HepG2 (cell line): ENCODE measurements around the gene ADAM29. TPM values are rescaled to one million over a fixed set of nuclear protein-coding genes. Genes with fewer than 3 reads are reported as not detected.

Experiments
- ATAC-seq: fragments of 200-7000 bp; cut with Tn5 transposase; 3 replicates; pipeline ENCODE4 v1.9.1; 2020; ENCODE audit warnings: mild to moderate bottlenecking, moderate library complexity
- BruUV-seq: library from RNA; stranded (reverse); fragments of 400-500 nt; replicated peaks from 2 replicates; lab custom pipeline; 2021; lab: Mats Ljungman, UMichigan
- CTCF ChIA-PET: fragments of 300-600 bp; formaldehyde crosslinking; extraction: SDS; loops from one replicate; lab custom pipeline; 2021; ENCODE audit warnings: low total read pairs, inconsistent platforms, low intra/inter-chr PET ratio; lab: Yijun Ruan, JAX
- POLR2A ChIA-PET: fragments of 350-600 bp; sonication (Branson Sonifier 250); formaldehyde crosslinking; loops from one replicate; lab custom pipeline; 2020; ENCODE audit warnings: antibody characterized with exemption, inconsistent platforms; lab: Yijun Ruan, JAX
- DNase-seq: peaks from one replicate; pipeline ENCODE4 v3.0.0-alpha.2; 2015; ENCODE audit warnings: low spot score
- FAIRE-seq: peaks from 3 replicates; lab custom pipeline; 2011; peaks lifted over from hg19 to GRCh38; lab: Jason Lieb, UNC
- H2AFZ ChIP-seq: one replicate; pipeline ENCODE4 v1.6.1; 2011; ENCODE audit warnings: low read length, inconsistent platforms
- H3K27ac ChIP-seq: fragments of 300-600 bp; 3 replicates; pipeline ENCODE4 v1.8.0; 2011; ENCODE audit warnings: mixed run types, mild to moderate bottlenecking, mixed read lengths, low read length, inconsistent platforms; ENCODE audit not compliant: insufficient read depth; ENCODE audit errors: extremely low read length
- H3K27me3 ChIP-seq, 2 experiments: fragments of 200-600 bp in 1 of 2; 2 replicates in 1 of 2; 3 replicates in 1 of 2; pipeline versions ENCODE4 v1.6.0 to v1.8.0; 2011; ENCODE audit warnings: low read length in 2 of 2, mild to moderate bottlenecking in 2 of 2, moderate library complexity in 2 of 2, inconsistent platforms in 1 of 2; ENCODE audit not compliant: insufficient read depth in 2 of 2, control insufficient read depth in 1 of 2
- H3K36me3 ChIP-seq, 2 experiments: fragments of 200-600 bp in 1 of 2; replicated peaks in 1 of 2; 2 replicates in 1 of 2; 3 replicates in 1 of 2; pipeline versions ENCODE4 v1.5.1 to v1.8.0; 2011; ENCODE audit warnings: low read length in 2 of 2, inconsistent platforms in 1 of 2; ENCODE audit not compliant: insufficient read depth in 2 of 2, control insufficient read depth in 1 of 2
- H3K4me1 ChIP-seq: 2 replicates; pipeline ENCODE4 v1.5.1; 2012; ENCODE audit warnings: low read length, inconsistent platforms; ENCODE audit not compliant: insufficient read depth
- H3K4me2 ChIP-seq: 2 replicates; pipeline ENCODE4 v1.6.0; 2011; ENCODE audit warnings: low read depth, low read length, inconsistent platforms
- H3K4me3 ChIP-seq, 3 experiments: fragments of 200-600 bp in 1 of 3; sonication (generic), shearing (Covaris generic) in 1 of 3; replicated peaks in 1 of 3; 2 replicates each; pipeline ENCODE4 v1.5.1; 2011 to 2016; ENCODE audit warnings: low read length in 3 of 3, inconsistent platforms in 2 of 3, low read depth in 2 of 3, mild to moderate bottlenecking in 2 of 3, control low read depth in 1 of 3, mixed read lengths in 1 of 3; ENCODE audit not compliant: insufficient read depth in 1 of 3
- H3K79me2 ChIP-seq: one replicate; pipeline ENCODE4 v1.6.1; 2011; ENCODE audit warnings: low read length, inconsistent platforms; ENCODE audit not compliant: insufficient read depth
- H3K9ac ChIP-seq: 2 replicates; pipeline ENCODE4 v1.6.0; 2011; ENCODE audit warnings: mild to moderate bottlenecking, low read depth, low read length, inconsistent platforms; ENCODE audit not compliant: insufficient read depth
- H3K9me3 ChIP-seq: 2 replicates; pipeline ENCODE4 v1.5.1; 2012; ENCODE audit warnings: mild to moderate bottlenecking, low read length
- H4K20me1 ChIP-seq: 2 replicates; pipeline ENCODE4 v1.6.0; 2011; ENCODE audit warnings: inconsistent platforms, mild to moderate bottlenecking, low read length, moderate library complexity; ENCODE audit not compliant: insufficient read depth
- CREB1 ChIP-seq, 2 experiments: fragments of 450-650 bp in 1 of 2; IDR thresholded peaks; 2 replicates each; pipeline ENCODE4 v1.6.1; 2016 to 2017; ENCODE audit warnings: control low read depth in 1 of 2, mild to moderate bottlenecking in 1 of 2, missing compliant biosample characterization in 1 of 2, missing genetic modification characterization in 1 of 2
- DDIT3 ChIP-seq: sonication (generic); formaldehyde crosslinking; IDR thresholded peaks from 2 replicates; pipeline ENCODE4 v1.4.0; 2020; ENCODE audit warnings: mild to moderate bottlenecking, missing genetic modification reagents
- HDAC6 ChIP-seq: fragments of 200-600 bp; sonication (generic); IDR thresholded peaks from 2 replicates; pipeline ENCODE4 v1.7.0; 2017; ENCODE audit warnings: mild to moderate bottlenecking, antibody characterized with exemption, low read length, low read depth
- KIAA2018 ChIP-seq: sonication (generic); formaldehyde crosslinking; IDR thresholded peaks from 2 replicates; pipeline ENCODE4 v1.5.0; 2020; ENCODE audit warnings: mild to moderate bottlenecking, missing genetic modification reagents, borderline replicate concordance
- POGZ ChIP-seq: sonication (generic); formaldehyde crosslinking; IDR thresholded peaks from 2 replicates; pipeline ENCODE4 v1.4.0; 2020; ENCODE audit warnings: mild to moderate bottlenecking, missing genetic modification reagents
- THYN1 ChIP-seq: sonication (generic); formaldehyde crosslinking; IDR thresholded peaks from 2 replicates; pipeline ENCODE4 v1.8.1; 2023; ENCODE audit warnings: low read depth, mild to moderate bottlenecking, moderate library complexity, missing genetic modification reagents, borderline replicate concordance
- ZNF3 ChIP-seq: IDR thresholded peaks from 2 replicates; pipeline ENCODE4 v1.7.0; 2017; ENCODE audit warnings: inconsistent platforms
- ZNF44 ChIP-seq: sonication (generic); formaldehyde crosslinking; IDR thresholded peaks from 2 replicates; pipeline ENCODE4 v1.5.1; 2020; ENCODE audit warnings: mild to moderate bottlenecking, missing genetic modification reagents
- ZNF577 ChIP-seq: sonication (generic); formaldehyde crosslinking; IDR thresholded peaks from 2 replicates; pipeline ENCODE4 v1.4.0; 2020; ENCODE audit warnings: mild to moderate bottlenecking, low read depth, missing genetic modification reagents, borderline replicate concordance
- ZNF7 ChIP-seq: IDR thresholded peaks from 2 replicates; pipeline ENCODE4 v1.6.1; 2016; ENCODE audit warnings: missing biosample characterization, missing genetic modification reagents
- WGBS: methylation state at CpG from one replicate; pipeline ENCODE4 v1.1.6; 2017; ENCODE audit warnings: low lambda C conversion rate; 5-methylcytosine and 5-hydroxymethylcytosine counted together
- in situ Hi-C: cut with HindIII; loops from 2 replicates; pipeline ENCODE4 v1.10.0; 2017; ENCODE audit warnings: low pct_unique_long_range_greater_than_20kb; ENCODE audit not compliant: extremely low pct_ligation_motif_present
- intact Hi-C: fragments of 100-400 bp; cut with micrococcal nuclease; formaldehyde crosslinking; loops from one replicate; pipeline ENCODE4 v1.10.0; 2022; ENCODE audit not compliant: unreplicated experiment
- polyA plus RNA-seq, 8 experiments: library from polyadenylated mRNA; depleted of rRNA in 3 of 8; stranded (reverse) in 7 of 8; unstranded in 1 of 8; fragments of >200 nt; fragmentation: Illumina TruSeq in 4 of 8; extraction: Trizol in 4 of 8; gene quantifications; 2 replicates each; pipeline versions ENCODE4 v1.2.1 to v1.2.3, GENCODE V29; 2011 to 2016; ENCODE audit warnings: low read depth in 4 of 8, missing spikeins in 1 of 8, mixed read lengths in 1 of 8; ENCODE audit not compliant: insufficient read depth in 1 of 8
- total RNA-seq, 5 experiments: library from RNA; depleted of rRNA; stranded (reverse); fragments of >200 nt; fragmentation: Illumina TruSeq; extraction: Trizol; gene quantifications; 2 replicates each; pipeline ENCODE4 v1.2.3, GENCODE V29; 2016; ENCODE audit warnings: low read depth in 1 of 5

ADAM29 gene
- total and polyA plus RNA-seq, 2 of the 13 experiments (the other 11 are each of a cell fraction or from before 2014, with no cell fraction given): not detected

GRCh38 chr4:174996079-174996478 lies 77.9 kb downstream of the ADAM29 start (continued):
- TF ChIP-seq KIAA2018 (CRISPR knock-in tag) (no peak), ZNF7 (no peak)
- TF ChIP-seq, all 625 proteins: peak for 0

- H3K27me3 ChIP-seq: no peaks in the 10 kb centered on the region
- no peak for DNase-seq
- POLR2A ChIA-PET: no interaction called here
- intact Hi-C loops (no loop called here), in situ Hi-C loops (no loop called here)
- CTCF ChIA-PET: no interaction called here
- FAIRE-seq: no peak
- no peak overlapping the region for H2AFZ ChIP-seq
- H3K9me3 ChIP-seq: peaks cover 56% of the 10 kb centered on the region
- H3K4me2 ChIP-seq: no peak overlapping the region
- TF ChIP-seq ZNF3 (CRISPR knock-in tag) (no peak), DDIT3 (no peak), POGZ (CRISPR knock-in tag) (no peak), HDAC6 (no peak), ZNF44 (no peak), CREB1 (IDR thresholded peaks at IDR 0.05) (peak; percentile 19; the same call in 1 of the 2 replicates), CREB1 (CRISPR knock-in tag; IDR thresholded peaks at IDR 0.05) (no peak), ZNF577 (CRISPR knock-in tag) (no peak), THYN1 (CRISPR knock-in tag) (no peak)
- H3K27ac ChIP-seq: no peak overlapping the region
- WGBS: 0% methylated on average over 4 of the region's 4 CpGs
- BruUV-seq: no TSS peak
- H3K4me1 ChIP-seq: no peaks in the 10 kb centered on the region
- no peak for ATAC-seq
- H3K79me2 ChIP-seq: no peaks in the 10 kb centered on the region
- no peak overlapping the region for H3K4me3 ChIP-seq
- no peak overlapping the region for H3K9ac ChIP-seq
- H3K36me3 ChIP-seq: no peaks in the 10 kb centered on the region
- no peaks in the 10 kb centered on the region for H4K20me1 ChIP-seq
Measured at GRCh38 chr4:174999407-174999806, 81.2 kb downstream of the ADAM29 start.
